ENCODE measurements around the gene TMEM147. TPM values are rescaled to one million over a fixed set of nuclear protein-coding genes. Genes with fewer than 3 reads are reported as not detected.
A peak's percentile ranks its signal among the peaks of the same experiment; 100 is the strongest.
"Not testable (repeated sequence)": the region's sequence is repeated elsewhere in the genome, so short reads cannot be mapped to it uniquely, and the experiment has no call there.

TMEM147 gene
- total RNA-seq, 1 experiment from 2014 or later: 126 TPM

DNA sequence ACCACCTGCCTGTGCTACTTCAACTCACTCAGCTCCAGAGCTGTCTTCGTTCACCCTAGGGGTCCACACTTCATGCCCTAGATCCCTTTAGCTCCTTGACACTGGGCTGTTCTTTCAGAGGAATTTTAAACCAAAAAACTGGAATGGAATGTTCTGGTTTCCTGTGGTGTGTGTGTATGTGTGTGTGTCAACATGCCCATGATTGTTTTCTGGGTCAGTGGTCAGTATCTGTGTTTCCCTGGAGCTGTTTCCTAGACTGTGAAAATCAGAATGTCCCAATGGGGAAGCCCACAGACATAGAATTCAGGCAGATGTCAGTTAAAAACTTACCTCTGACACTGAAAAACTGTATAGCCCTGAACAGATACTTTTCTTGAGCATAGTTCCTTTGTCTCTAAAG, 41.9 kb downstream of the TMEM147 start:
- peaks cover 3% of the 10 kb centered on the region; the same call in 1 of the 2 replicates for H3K9me3 ChIP-seq
- ChIA-PET POLR2A (no interaction called here), CTCF (no interaction called here)
- no peak for DNase-seq
- Mint-ChIP-seq H3K36me3 (ENCODE audit: insufficient read depth, unreplicated experiment) (no peaks in the 10 kb centered on the region), H3K4me3 (ENCODE audit: unreplicated experiment) (no peak overlapping the region), H3K4me1 (ENCODE audit: low read depth, unreplicated experiment) (no peaks in the 10 kb centered on the region), H3K27me3 (ENCODE audit: insufficient read depth, unreplicated experiment) (peaks cover 12% of the 10 kb centered on the region), H3K9me3 (ENCODE audit: unreplicated experiment) (no peaks in the 10 kb centered on the region), H3K27ac (ENCODE audit: unreplicated experiment) (no peak overlapping the region)
- H3K4me1 ChIP-seq: no peaks in the 10 kb centered on the region
- no peaks in the 10 kb centered on the region for H3K36me3 ChIP-seq (ENCODE audit: control insufficient read depth, insufficient read depth, low read length)
- intact Hi-C loops (cut with micrococcal nuclease; ENCODE audit: unreplicated experiment): no loop called here
- H3K4me3 ChIP-seq (ENCODE audit: low read depth, low read length): no peak overlapping the region
- TF ChIP-seq, protein P1, sequence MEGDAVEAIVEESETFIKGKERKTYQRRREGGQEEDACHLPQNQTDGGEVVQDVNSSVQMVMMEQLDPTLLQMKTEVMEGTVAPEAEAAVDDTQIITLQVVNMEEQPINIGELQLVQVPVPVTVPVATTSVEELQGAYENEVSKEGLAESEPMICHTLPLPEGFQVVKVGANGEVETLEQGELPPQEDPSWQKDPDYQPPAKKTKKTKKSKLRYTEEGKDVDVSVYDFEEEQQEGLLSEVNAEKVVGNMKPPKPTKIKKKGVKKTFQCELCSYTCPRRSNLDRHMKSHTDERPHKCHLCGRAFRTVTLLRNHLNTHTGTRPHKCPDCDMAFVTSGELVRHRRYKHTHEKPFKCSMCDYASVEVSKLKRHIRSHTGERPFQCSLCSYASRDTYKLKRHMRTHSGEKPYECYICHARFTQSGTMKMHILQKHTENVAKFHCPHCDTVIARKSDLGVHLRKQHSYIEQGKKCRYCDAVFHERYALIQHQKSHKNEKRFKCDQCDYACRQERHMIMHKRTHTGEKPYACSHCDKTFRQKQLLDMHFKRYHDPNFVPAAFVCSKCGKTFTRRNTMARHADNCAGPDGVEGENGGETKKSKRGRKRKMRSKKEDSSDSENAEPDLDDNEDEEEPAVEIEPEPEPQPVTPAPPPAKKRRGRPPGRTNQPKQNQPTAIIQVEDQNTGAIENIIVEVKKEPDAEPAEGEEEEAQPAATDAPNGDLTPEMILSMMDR (IDR thresholded peaks at IDR 0.05; ENCODE audit: insufficient read depth in 1 of 2, low read depth in 1 of 2, low read length in 1 of 2, severe bottlenecking in 1 of 2, unreplicated experiment in 1 of 2): no peak
- no TSS peak for BruUV-seq (replicated peaks)
- H3K27me3 ChIP-seq (replicated peaks; ENCODE audit: control insufficient read depth, insufficient read depth, low read length): no peaks in the 10 kb centered on the region

DNA sequence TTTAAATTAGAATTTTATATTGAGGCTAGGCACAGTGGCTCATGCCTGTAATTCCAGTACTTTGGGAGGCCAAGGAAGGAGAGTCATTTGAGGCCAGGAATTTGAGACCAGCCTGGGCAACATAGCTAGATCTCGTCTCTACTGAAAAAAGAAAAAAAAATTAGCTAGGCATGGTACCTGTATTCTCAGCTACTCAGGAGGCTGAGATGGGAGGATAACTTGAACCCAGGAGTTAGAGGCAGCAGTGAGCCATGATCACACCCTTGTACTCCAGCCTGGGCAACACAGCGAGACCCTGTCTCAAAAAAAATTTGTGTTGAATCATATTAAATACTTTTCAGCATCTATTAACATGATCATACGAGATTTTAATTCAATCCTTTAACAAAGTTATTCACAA, 45.4 kb downstream of the TMEM147 start:
- Histone ChIP-seq H3K4me3 (ENCODE audit: low read depth, low read length) (no peak overlapping the region), H3K36me3 (ENCODE audit: control insufficient read depth, insufficient read depth, low read length) (no peaks in the 10 kb centered on the region), H3K4me1 (no peaks in the 10 kb centered on the region), H3K9me3 (peaks cover under 1% of the 10 kb centered on the region; the same call in 1 of the 2 replicates), H3K27me3 (replicated peaks; ENCODE audit: control insufficient read depth, insufficient read depth, low read length) (no peaks in the 10 kb centered on the region)
- ChIA-PET POLR2A (no interaction called here), CTCF (no interaction called here)
- Mint-ChIP-seq H3K4me3 (ENCODE audit: unreplicated experiment) (no peak overlapping the region), H3K27ac (ENCODE audit: unreplicated experiment) (no peak overlapping the region), H3K36me3 (ENCODE audit: insufficient read depth, unreplicated experiment) (no peaks in the 10 kb centered on the region), H3K27me3 (ENCODE audit: insufficient read depth, unreplicated experiment) (peaks cover 2% of the 10 kb centered on the region), H3K9me3 (ENCODE audit: unreplicated experiment) (no peaks in the 10 kb centered on the region), H3K4me1 (ENCODE audit: low read depth, unreplicated experiment) (no peaks in the 10 kb centered on the region)
- intact Hi-C loops (cut with micrococcal nuclease; ENCODE audit: unreplicated experiment): no loop called here
- no peak for DNase-seq
- TF ChIP-seq, protein P1 (IDR thresholded peaks at IDR 0.05; ENCODE audit: insufficient read depth in 1 of 2, low read depth in 1 of 2, low read length in 1 of 2, severe bottlenecking in 1 of 2, unreplicated experiment in 1 of 2): no peak
- BruUV-seq (replicated peaks): no TSS peak

DNA sequence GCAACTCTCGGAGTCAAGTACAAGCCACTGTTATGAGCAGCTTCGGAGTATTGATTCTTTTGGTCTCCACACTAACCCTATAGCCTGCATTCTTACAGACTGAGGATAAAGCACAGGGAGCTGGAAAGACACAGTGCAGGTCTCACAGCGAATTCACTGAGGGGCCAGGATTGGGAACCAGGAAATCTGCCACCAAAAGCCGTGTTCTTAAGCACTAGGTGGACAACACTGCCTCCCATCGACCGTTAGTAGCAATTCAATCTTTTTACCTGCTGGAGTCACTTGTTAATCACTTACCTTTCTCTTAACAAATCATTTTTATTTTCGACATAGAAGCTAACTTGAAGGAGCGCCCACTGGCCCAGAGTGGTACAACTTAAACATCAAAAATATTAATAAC, 46.8 kb downstream of the TMEM147 start:
- intact Hi-C loops (cut with micrococcal nuclease; ENCODE audit: unreplicated experiment): no loop called here
- POLR2A ChIA-PET: no interaction called here

DNA sequence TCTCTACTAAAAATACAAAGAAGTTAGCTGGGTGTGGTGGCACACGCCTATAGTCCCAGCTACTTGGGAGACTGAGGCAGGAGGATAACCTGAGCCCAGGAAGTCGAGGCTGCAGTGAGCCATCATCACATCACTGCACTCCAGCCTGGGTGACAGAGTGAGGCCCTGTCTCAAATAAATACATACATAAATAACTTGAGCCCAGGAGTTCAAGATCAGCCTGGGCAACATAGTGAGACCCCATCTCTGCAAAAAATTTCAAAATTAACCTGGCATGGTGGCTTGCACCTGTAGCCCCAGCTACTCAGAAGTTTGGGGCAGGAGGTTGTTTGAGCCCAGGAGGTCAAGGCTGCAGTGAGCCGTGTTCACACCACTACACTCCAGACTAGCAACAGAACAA, 49.6 kb downstream of the TMEM147 start:
- H3K27me3 ChIP-seq (replicated peaks; ENCODE audit: control insufficient read depth, insufficient read depth, low read length); H3K4me1 Mint-ChIP-seq (ENCODE audit: low read depth, unreplicated experiment); H3K36me3 Mint-ChIP-seq (ENCODE audit: insufficient read depth, unreplicated experiment); CTCF ChIA-PET; H3K27me3 Mint-ChIP-seq (ENCODE audit: insufficient read depth, unreplicated experiment); H3K36me3 ChIP-seq (ENCODE audit: control insufficient read depth, insufficient read depth, low read length); DNase-seq; H3K27ac Mint-ChIP-seq (ENCODE audit: unreplicated experiment); H3K4me3 Mint-ChIP-seq (ENCODE audit: unreplicated experiment); BruUV-seq (replicated peaks); H3K4me3 ChIP-seq (ENCODE audit: low read depth, low read length); intact Hi-C loops (cut with micrococcal nuclease; ENCODE audit: unreplicated experiment); H3K9me3 ChIP-seq: not testable (repeated sequence)
- H3K4me1 ChIP-seq: peaks cover 11% of the 10 kb centered on the region
- POLR2A ChIA-PET: interaction anchor here (0.7 kb wide), 1 partner anchor 9 kb away, joined by 3 read pairs; no protein-coding TSS in a partner anchor
- peaks cover 13% of the 10 kb centered on the region for H3K9me3 Mint-ChIP-seq (ENCODE audit: unreplicated experiment)

More for the DNA sequence above, 46.8 kb downstream of the TMEM147 start:
- no peaks in the 10 kb centered on the region for H3K4me1 ChIP-seq
- TF ChIP-seq, protein P1 (IDR thresholded peaks at IDR 0.05; ENCODE audit: insufficient read depth in 1 of 2, low read depth in 1 of 2, low read length in 1 of 2, severe bottlenecking in 1 of 2, unreplicated experiment in 1 of 2): peak; percentile 32 to 43
- H3K9me3 Mint-ChIP-seq (ENCODE audit: unreplicated experiment): peaks cover 11% of the 10 kb centered on the region
- H3K27ac Mint-ChIP-seq (ENCODE audit: unreplicated experiment): no peak overlapping the region
- DNase-seq: peak in 1 of 2 experiments; percentile 32
- no peak overlapping the region for H3K4me3 Mint-ChIP-seq (ENCODE audit: unreplicated experiment)
- H3K4me1 Mint-ChIP-seq (ENCODE audit: low read depth, unreplicated experiment): no peaks in the 10 kb centered on the region
- H3K27me3 Mint-ChIP-seq (ENCODE audit: insufficient read depth, unreplicated experiment): peaks cover 2% of the 10 kb centered on the region
- H3K36me3 ChIP-seq (ENCODE audit: control insufficient read depth, insufficient read depth, low read length): no peaks in the 10 kb centered on the region
- no peaks in the 10 kb centered on the region for H3K36me3 Mint-ChIP-seq (ENCODE audit: insufficient read depth, unreplicated experiment)
- CTCF ChIA-PET: interaction anchor here (0.6 to 0.8 kb wide), 2 partner anchors 29 to 82 kb away, joined by 5 to 11 read pairs; partner anchors contain the start of gene ATP4A
- no peaks in the 10 kb centered on the region for H3K27me3 ChIP-seq (replicated peaks; ENCODE audit: control insufficient read depth, insufficient read depth, low read length)
- no peak overlapping the region for H3K4me3 ChIP-seq (ENCODE audit: low read depth, low read length)
- BruUV-seq (replicated peaks): no TSS peak
- H3K9me3 ChIP-seq: no peaks in the 10 kb centered on the region

All from Caco-2 (cell line).